Stimulated activated CD8-positive, alpha-beta memory T cell treated with anti-CD3 and anti-CD28 coated beads, Interleukin-12 subunit alpha, Interleukin-12 subunit beta, amount 100 ng/mL, for 1 hour (primary cell): ENCODE data around the gene TBC1D22A.
"Not testable (repeated sequence)": the region's sequence is repeated elsewhere in the genome, so short reads cannot be mapped to it uniquely, and the experiment has no call there.

Experiments used
- DNase-seq: peaks from one replicate; pipeline ENCODE4 v3.0.0-alpha.2; 2020; ENCODE audit warnings: low read depth

Gene TBC1D22A

DNA sequence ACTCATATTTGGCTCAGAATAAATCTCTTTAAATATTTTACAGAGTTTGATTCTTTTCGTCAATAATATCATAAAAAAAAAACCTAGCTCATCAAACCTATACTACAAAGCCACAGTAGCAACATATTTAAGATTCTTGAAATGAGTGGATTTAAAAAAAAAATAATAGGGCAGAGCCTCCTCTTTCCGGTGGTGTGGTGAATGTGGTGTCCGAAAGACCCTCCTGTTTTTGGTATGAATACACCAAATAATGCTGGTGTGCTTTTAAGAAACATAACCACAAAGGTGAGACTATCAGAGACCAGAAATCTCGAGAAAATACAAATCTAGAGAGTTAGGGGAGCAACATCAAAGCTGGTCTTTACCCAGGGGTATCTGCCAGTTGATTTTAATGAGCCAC is 342.6 kb downstream of the TBC1D22A start:
- no peak for DNase-seq

DNA sequence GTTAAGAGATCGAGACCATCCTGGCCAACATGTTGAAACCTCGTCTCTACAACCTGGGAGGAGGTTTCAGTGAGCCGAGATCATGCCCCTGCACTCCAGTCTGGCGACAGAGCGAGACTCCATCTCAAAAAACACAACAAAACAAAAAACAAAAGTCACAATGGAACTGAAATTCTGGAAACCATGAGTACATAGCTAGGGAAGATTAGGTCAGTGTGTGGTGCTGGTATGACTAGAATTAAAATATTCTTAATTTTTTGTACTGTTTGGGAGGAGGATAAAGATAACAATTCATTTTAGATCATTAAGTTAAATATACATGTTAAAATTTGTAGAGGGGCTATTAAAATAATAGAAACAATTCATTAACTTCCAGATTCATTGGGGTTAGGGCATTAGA is 344.4 kb downstream of the TBC1D22A start:
- DNase-seq: no peak

GRCh38 chr22:47107431-47107830 is 345.0 kb downstream of the TBC1D22A start:
- no peak for DNase-seq

GRCh38 chr22:47110817-47111443 is 348.5 kb downstream of the TBC1D22A start:
- DNase-seq: no peak

- no peak for DNase-seq
Measured at GRCh38 chr22:47111626-47112581, 349.5 kb downstream of the TBC1D22A start.

DNA sequence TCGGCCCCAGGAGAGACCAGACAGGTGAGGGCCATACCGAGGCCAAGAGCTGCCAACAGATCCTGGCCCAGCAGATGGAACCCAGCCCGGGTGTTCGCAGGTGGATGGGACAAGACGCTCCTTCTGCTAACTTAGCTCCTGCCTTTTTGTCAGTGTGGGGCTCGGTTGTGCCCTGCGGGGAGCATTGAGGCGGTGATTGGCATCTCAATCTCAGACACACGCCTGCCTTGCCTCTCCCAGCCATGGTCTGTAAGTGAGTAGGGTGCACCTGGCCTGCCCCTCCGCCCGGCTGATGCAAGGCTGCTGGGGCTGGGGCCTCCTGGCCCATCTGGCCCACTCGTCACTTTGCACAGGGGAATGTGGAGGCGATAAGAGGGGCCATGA is 350.1 kb downstream of the TBC1D22A start:
- DNase-seq: no peak

GRCh38 chr22:47112994-47113852 is 350.8 kb downstream of the TBC1D22A start:
- no peak for DNase-seq

- no peak for DNase-seq
Measured at GRCh38 chr22:47113853-47114415, 351.5 kb downstream of the TBC1D22A start.

- DNase-seq: no peak
Measured at GRCh38 chr22:47114813-47115517, 352.5 kb downstream of the TBC1D22A start.

GRCh38 chr22:47115518-47115890 is 353.1 kb downstream of the TBC1D22A start:
- DNase-seq: no peak

GRCh38 chr22:47115921-47116320 is 353.5 kb downstream of the TBC1D22A start:
- DNase-seq: no peak

GRCh38 chr22:47116426-47117341 is 354.2 kb downstream of the TBC1D22A start:
- DNase-seq: no peak

GRCh38 chr22:47117442-47117841 is 355.0 kb downstream of the TBC1D22A start:
- not testable (repeated sequence) for DNase-seq

- no peak for DNase-seq
Measured at GRCh38 chr22:47119181-47119580, 356.7 kb downstream of the TBC1D22A start.

DNA sequence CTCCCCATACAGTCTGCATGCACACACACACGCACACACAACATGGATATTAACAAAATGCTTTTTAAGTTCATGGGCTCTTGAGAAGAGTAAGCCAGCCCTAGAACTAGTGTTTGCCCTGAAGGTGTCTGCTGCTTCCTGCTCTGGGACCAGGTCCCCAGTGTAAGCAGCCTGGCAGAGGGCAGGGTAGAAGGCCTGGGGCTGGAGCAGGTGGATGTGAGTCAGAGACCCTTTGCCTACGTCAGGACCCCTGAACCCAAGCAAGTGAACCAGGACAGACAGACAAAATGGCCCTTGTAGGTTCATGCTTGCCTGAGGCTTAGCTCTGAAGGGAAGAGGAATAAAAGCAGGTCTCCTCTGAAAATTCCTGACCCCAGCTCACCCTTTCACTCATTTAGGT is 357.9 kb downstream of the TBC1D22A start:
- no peak for DNase-seq

GRCh38 chr22:47121791-47122190 is 359.3 kb downstream of the TBC1D22A start:
- DNase-seq: no peak

DNA sequence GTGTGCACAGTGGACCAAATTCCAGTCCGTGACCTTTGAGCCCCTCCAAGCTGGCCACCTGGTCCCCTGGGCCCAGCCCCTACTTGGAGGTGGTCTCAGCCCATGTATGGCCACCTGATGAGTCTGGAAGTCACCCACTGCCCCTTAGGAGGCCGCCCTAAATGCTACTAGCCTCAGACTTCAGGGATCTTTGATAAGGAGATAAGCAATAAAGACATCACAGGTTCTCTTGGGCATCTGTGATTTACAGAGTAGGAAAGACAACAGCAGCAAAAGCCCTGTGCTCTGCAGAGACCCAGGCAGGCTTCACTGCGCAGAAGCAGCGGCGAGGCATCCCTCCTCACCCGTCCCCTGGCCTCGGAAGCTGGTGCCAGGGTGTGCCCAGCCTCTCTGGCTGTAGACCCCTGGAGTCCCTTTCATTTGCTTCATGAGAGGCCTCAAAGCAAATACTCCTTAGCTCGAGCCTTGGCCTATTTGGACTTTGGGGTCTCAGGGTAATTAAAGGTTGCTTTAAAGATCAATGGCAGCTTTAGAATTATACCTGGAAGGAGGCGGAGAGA is 360.1 kb downstream of the TBC1D22A start:
- no peak for DNase-seq

DNA sequence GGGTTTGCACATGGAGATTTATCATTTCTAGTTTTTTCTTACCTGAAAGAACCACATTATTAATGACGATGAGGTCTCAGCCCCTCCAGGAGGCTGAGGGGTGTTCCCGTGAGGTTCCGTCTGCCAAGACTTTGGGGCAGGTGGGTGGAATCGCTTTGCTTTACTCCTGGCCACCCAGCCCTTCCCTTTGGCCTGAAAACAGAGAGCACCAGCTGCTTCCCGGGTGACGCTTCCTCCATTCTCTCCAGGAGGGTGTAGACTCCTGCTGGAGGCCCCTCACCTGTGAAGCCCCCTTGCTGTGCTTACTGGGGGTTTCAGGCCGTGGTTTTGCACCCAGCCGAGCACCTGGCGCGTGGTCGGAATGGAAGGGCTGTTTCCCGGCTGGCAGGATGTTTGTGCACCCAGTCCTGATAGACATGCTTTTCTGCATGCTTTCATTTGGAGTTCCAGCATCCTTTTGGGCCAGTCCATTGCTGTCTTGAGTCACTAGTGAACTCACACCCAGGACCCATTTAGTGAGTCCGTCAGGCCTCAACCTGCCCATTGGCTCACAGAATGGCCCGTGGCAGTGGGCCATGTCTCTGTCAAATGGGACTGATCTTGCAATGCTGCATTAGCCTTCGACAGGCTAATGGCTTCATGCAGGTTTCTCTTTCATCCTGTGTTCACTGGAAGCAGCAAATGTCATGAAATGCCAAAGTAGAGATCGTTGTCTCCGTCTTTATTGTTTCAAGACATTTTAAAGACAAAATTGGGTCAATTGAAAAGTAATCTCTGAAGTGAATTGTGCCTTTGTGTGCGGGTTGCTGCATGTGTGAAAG is 360.8 kb downstream of the TBC1D22A start:
- DNase-seq: no peak

DNA sequence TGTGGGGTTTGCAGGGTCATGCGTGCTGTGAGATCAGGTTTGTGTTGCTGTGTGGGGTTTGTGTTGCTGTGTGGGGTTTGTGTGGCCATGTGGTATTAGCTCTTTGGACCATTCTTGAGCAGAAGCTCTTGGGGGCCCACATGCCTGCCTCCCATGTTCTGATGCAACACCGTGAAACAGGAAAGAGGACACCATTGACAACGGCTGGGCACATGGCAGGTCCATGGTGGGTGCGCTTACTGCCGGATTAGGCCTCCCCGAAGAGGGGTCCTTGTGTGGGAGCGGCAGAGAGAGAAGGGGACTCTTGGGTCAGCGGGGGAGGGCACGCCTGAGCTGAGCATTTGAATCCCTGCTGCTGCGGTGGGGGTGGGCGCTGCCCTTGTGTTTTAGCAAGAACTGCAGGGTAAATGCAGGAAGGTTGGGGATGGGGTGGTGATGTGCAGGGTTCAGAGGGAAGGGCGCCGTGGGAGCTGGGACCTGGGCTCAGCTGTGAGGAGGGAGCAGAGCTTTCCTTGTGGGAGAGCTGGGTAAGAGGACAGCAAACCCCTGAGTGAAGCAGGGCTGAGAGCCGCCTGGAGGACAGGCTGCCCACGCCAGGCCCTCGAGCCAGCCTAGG is 361.5 kb downstream of the TBC1D22A start:
- DNase-seq: no peak
